Urothelium cell line (cell line): ENCODE measurements around the gene PEX12.
"Not testable (repeated sequence)": the region's sequence is repeated elsewhere in the genome, so short reads cannot be mapped to it uniquely, and the experiment has no call there.

Source experiments
- DNase-seq: peaks from one replicate; pipeline ENCODE4 v3.0.0; 2011; ENCODE audit warnings: low spot score, mixed read lengths
- FAIRE-seq: peaks from 2 replicates; lab custom pipeline; 2011; peaks lifted over from hg19 to GRCh38; lab: Jason Lieb, UNC

The PEX12 gene

DNA sequence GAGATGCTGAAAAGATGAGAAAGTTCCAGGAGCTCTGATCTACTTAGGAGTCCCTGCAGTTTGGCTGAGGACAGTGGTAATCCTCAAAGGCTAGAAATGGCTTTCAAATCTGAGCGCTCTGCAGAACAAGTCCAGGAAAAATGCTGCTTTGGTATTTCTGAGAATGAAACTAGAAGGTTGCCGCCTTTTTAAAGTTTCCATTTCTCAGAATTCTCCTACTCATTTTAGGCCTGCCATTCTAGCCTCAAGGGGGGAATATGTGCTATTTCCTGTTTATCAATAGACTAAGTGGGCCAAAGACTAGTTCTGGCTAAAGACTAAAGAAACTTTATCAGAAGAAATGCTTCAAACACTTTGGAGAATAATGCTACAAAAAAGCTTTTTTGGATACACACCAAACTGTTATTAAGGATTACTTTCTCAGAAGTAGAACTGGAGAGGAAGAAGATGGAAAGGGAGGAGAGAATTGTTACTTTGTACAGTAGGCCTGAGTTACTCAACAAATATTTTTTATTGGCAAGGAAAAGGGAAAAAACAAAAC is 40.7 kb downstream of the PEX12 start, which contains the start of gene SLFN12L:
Gene SLFN12L, minus strand, starts transcription at position 78 of the 541 bp plus-strand sequence. CDS start 15,314 bp downstream, outside the sequence.
- FAIRE-seq = no peak
- DNase-seq = no peak

- DNase-seq = no peak
These were observed 41.7 kb downstream of the PEX12 start for GRCh38 chr17:35536664-35537171.

GRCh38 chr17:35535406-35535805 is 43.0 kb downstream of the PEX12 start:
- FAIRE-seq, DNase-seq: not testable (repeated sequence)

More at GRCh38 chr17:35536664-35537171, 41.7 kb downstream of the PEX12 start:
- FAIRE-seq = no peak

DNA sequence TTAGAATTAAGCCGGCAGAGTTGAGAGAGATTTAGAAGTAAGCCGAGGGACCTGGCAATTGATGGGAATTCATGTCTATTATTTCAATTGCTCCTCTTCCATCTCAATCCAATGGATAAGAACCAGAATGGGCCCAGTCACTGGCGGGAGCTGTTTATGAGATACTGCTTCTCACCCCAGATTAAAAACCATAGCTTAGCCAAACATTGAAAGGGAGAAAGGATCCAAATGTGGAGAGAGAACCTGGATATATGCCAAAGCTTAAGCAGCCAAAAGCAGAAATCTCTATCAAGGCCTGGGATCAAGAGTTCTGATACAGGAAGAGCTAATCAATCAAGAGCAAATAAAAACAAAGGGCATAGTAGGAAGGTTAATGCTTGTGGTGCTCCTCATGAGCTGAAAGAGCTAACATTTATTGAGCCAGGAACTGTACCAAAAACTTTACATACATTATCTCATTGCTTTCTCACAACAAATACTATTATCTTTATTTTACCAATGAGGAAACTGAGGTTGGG is 43.7 kb downstream of the PEX12 start:
- no peak for DNase-seq
- FAIRE-seq = no peak

GRCh38 chr17:35531160-35531559 is 47.2 kb downstream of the PEX12 start:
- FAIRE-seq (no peak), DNase-seq (no peak)

- FAIRE-seq (no peak), DNase-seq (no peak)
These were observed 48.5 kb downstream of the PEX12 start for GRCh38 chr17:35529866-35530265.

DNA sequence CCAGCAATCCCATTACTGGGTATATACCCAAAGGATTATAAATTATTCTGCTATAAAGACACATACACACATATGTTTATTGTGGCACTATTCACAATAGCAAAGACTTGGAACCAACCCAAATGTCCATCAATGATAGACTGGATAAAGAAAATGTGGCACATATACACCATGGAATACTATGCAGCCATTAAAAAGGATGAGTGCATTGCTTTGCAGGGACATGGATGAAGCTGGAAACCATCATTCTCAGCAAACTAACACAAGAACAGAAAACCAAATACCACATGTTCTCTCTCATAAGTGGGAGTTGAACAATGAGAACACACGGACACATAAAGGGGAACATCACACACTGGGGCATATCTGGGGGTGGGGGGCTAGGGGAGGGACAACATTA is 49.0 kb downstream of the PEX12 start:
- not testable (repeated sequence) for FAIRE-seq

More for the DNA sequence above, 49.0 kb downstream of the PEX12 start:
- not testable (repeated sequence) for DNase-seq
